GM23338 (cell line): ENCODE measurements around the gene KRTAP13-1. TPM values are rescaled to one million over a fixed set of nuclear protein-coding genes. Genes with fewer than 3 reads are reported as not detected.

Experiments used
- ATAC-seq: fragments of 200-7000 bp; cut with Tn5 transposase; 3 replicates; pipeline ENCODE4 v1.9.1; 2020
- DNase-seq: peaks from one replicate; pipeline ENCODE4 v3.0.0-alpha.2; 2015; ENCODE audit warnings: low spot score
- H2AFZ ChIP-seq: fragments of 200-600 bp; sonication (generic); 2 replicates; pipeline ENCODE4 v1.8.0; 2016; ENCODE audit warnings: antibody characterized with exemption, mild to moderate bottlenecking, moderate library complexity
- H3F3A ChIP-seq: fragments of 200-600 bp; sonication (generic); replicated peaks from 2 replicates; pipeline ENCODE4 v1.8.0; 2017; ENCODE audit warnings: antibody characterized with exemption, mixed run types, low read depth
- H3K27ac ChIP-seq: fragments of 200-600 bp; sonication (generic); 2 replicates; pipeline ENCODE4 v1.6.1; 2016; ENCODE audit warnings: low read depth
- H3K27me3 ChIP-seq: fragments of 200-600 bp; sonication (generic); 2 replicates; pipeline ENCODE4 v1.8.0; 2016; ENCODE audit warnings: mild to moderate bottlenecking, mixed run types, moderate library complexity; ENCODE audit not compliant: insufficient read depth
- H3K36me3 ChIP-seq: fragments of 200-600 bp; sonication (generic); 2 replicates; pipeline ENCODE4 v1.8.0; 2016; ENCODE audit warnings: mild to moderate bottlenecking; ENCODE audit not compliant: insufficient read depth
- H3K4me1 ChIP-seq: fragments of 200-600 bp; sonication (generic); 2 replicates; pipeline ENCODE4 v1.8.0; 2016; ENCODE audit warnings: mild to moderate bottlenecking, moderate library complexity; ENCODE audit not compliant: insufficient read depth
- H3K4me2 ChIP-seq: fragments of 200-600 bp; sonication (generic); 2 replicates; pipeline ENCODE4 v1.7.1; 2017; ENCODE audit warnings: mixed run types
- H3K4me3 ChIP-seq: fragments of 200-600 bp; sonication (generic); 2 replicates; pipeline ENCODE4 v1.6.1; 2016; ENCODE audit warnings: mixed run types
- H3K79me2 ChIP-seq: fragments of 200-600 bp; sonication (generic); replicated peaks from 2 replicates; pipeline ENCODE4 v1.8.0; 2017; ENCODE audit warnings: mild to moderate bottlenecking; ENCODE audit not compliant: insufficient read depth
- H3K9me2 ChIP-seq: fragments of 200-600 bp; sonication (generic); 2 replicates; pipeline ENCODE4 v1.8.0; 2017; ENCODE audit not compliant: insufficient read depth
- H4K20me1 ChIP-seq: fragments of 200-600 bp; sonication (generic); replicated peaks from 2 replicates; pipeline ENCODE4 v1.8.0; 2017; ENCODE audit warnings: mild to moderate bottlenecking; ENCODE audit not compliant: insufficient read depth
- H3K27ac Mint-ChIP-seq: 2 replicates; pipeline ENCODE4 v1.8.0; 2020; ENCODE audit warnings: inconsistent platforms, mild to moderate bottlenecking, moderate library complexity, mixed read lengths
- H3K27me3 Mint-ChIP-seq: 3 replicates; pipeline ENCODE4 v1.8.0; 2022; ENCODE audit warnings: low read depth, mild to moderate bottlenecking, moderate library complexity, mixed read lengths, inconsistent platforms; ENCODE audit not compliant: insufficient read depth, poor library complexity
- H3K36me3 Mint-ChIP-seq: 3 replicates; pipeline ENCODE4 v1.8.0; 2021; ENCODE audit warnings: low read depth, mild to moderate bottlenecking, inconsistent platforms, moderate library complexity, mixed read lengths
- H3K4me1 Mint-ChIP-seq: 3 replicates; pipeline ENCODE4 v1.8.0; 2020; ENCODE audit warnings: mild to moderate bottlenecking, inconsistent platforms, mixed read lengths
- H3K4me3 Mint-ChIP-seq: 3 replicates; pipeline ENCODE4 v1.8.0; 2021; ENCODE audit warnings: moderate library complexity, mild to moderate bottlenecking, inconsistent platforms, mixed read lengths
- H3K9me3 Mint-ChIP-seq: 3 replicates; pipeline ENCODE4 v1.8.0; 2020; ENCODE audit warnings: moderate library complexity, mild to moderate bottlenecking, inconsistent platforms, mixed read lengths
- CREB1 ChIP-seq: fragments of 250-450 bp; sonication (Bioruptor Pico); IDR thresholded peaks from 2 replicates; pipeline ENCODE4 v1.5.0; 2020; ENCODE audit warnings: low read depth, mild to moderate bottlenecking, moderate library complexity
- CTCF ChIP-seq, 2 experiments: fragments of 200-600 bp in 1 of 2; sonication (generic) in 1 of 2; conservative IDR thresholded peaks; 2 replicates each; pipeline versions ENCODE4 v1.5.1 to v1.6.1; 2016 to 2017; ENCODE audit warnings: antibody characterized with exemption in 2 of 2, low read depth in 2 of 2, mild to moderate bottlenecking in 2 of 2, moderate library complexity in 1 of 2
- ETS1 ChIP-seq: IDR thresholded peaks from 2 replicates; pipeline ENCODE4 v1.6.1; 2016; ENCODE audit warnings: antibody characterized with exemption
- EZH2 ChIP-seq: fragments of 200-600 bp; sonication (generic); IDR thresholded peaks from one replicate; pipeline ENCODE4 v1.8.0; 2017; ENCODE audit warnings: antibody characterized with exemption, mild to moderate bottlenecking, low read depth; ENCODE audit not compliant: unreplicated experiment
- EZH2phosphoT487 ChIP-seq: fragments of 200-600 bp; sonication (generic); IDR thresholded peaks from one replicate; pipeline ENCODE4 v1.8.1; 2018; ENCODE audit warnings: antibody characterized with exemption; ENCODE audit not compliant: unreplicated experiment
- JUNB ChIP-seq: IDR thresholded peaks from one replicate; pipeline ENCODE4 v1.6.1; 2016; ENCODE audit warnings: antibody characterized with exemption; ENCODE audit not compliant: unreplicated experiment
- NANOG ChIP-seq: IDR thresholded peaks from 2 replicates; pipeline ENCODE4 v1.6.1; 2016; ENCODE audit warnings: antibody characterized with exemption, borderline replicate concordance
- POLR2AphosphoS5 ChIP-seq: IDR thresholded peaks from 2 replicates; pipeline ENCODE4 v1.6.1; 2016; ENCODE audit warnings: antibody characterized with exemption, low read depth
- REST ChIP-seq: IDR thresholded peaks from one replicate; pipeline ENCODE4 v1.6.1; 2018; ENCODE audit warnings: antibody characterized with exemption; ENCODE audit not compliant: unreplicated experiment
- STAT1 ChIP-seq: IDR thresholded peaks from one replicate; pipeline ENCODE4 v1.6.1; 2016; ENCODE audit warnings: antibody characterized with exemption; ENCODE audit not compliant: unreplicated experiment
- ZNF114 ChIP-seq: fragments of 250-450 bp; sonication (Bioruptor Pico); IDR thresholded peaks from 2 replicates; pipeline ENCODE4 v1.5.0; 2020; ENCODE audit warnings: mild to moderate bottlenecking, moderate library complexity
- ZNF331 ChIP-seq: fragments of 250-450 bp; sonication (Bioruptor Pico); IDR thresholded peaks from 2 replicates; pipeline ENCODE4 v1.5.0; 2020; ENCODE audit warnings: low read depth, mild to moderate bottlenecking, moderate library complexity
- ZNF462 ChIP-seq: fragments of 250-450 bp; sonication (Bioruptor Pico); IDR thresholded peaks from 2 replicates; pipeline ENCODE4 v1.5.0; 2020; ENCODE audit warnings: mild to moderate bottlenecking, moderate library complexity
- polyA plus RNA-seq: library from polyadenylated mRNA; unstranded; fragments of >200 nt; fragmentation: Nextera tagmentation; extraction: Ambion mirVana; gene quantifications from 2 replicates; pipeline ENCODE4 v1.2.1, GENCODE V29; 2016
- total RNA-seq: library from RNA; depleted of rRNA; stranded (reverse); fragments of >200 nt; shearing (Covaris generic); gene quantifications from 2 replicates; pipeline ENCODE4 v1.2.3, GENCODE V29; 2014

Gene KRTAP13-1
- total and polyA plus RNA-seq, 2 experiments from 2014 or later = not detected

- no peak overlapping the region for H3K27ac ChIP-seq
- Mint-ChIP-seq H3K36me3 (no peaks in the 10 kb centered on the region), H3K27me3 (peaks cover 2% of the 10 kb centered on the region), H3K9me3 (peaks cover 9% of the 10 kb centered on the region; the same call in 2 of the 3 replicates), H3K27ac (no peak overlapping the region), H3K4me1 (no peaks in the 10 kb centered on the region), H3K4me3 (no peak overlapping the region)
- no peak overlapping the region for H3K4me3 ChIP-seq
- H3K79me2 ChIP-seq = no peaks in the 10 kb centered on the region
- ATAC-seq = no peak
- no peaks in the 10 kb centered on the region for H3F3A ChIP-seq
- H3K4me2 ChIP-seq = no peak overlapping the region
- no peak for DNase-seq
- no peaks in the 10 kb centered on the region for H4K20me1 ChIP-seq
- no peaks in the 10 kb centered on the region for H3K27me3 ChIP-seq
- no peaks in the 10 kb centered on the region for H3K4me1 ChIP-seq
- no peaks in the 10 kb centered on the region for H3K9me2 ChIP-seq
- no peak overlapping the region for H2AFZ ChIP-seq
- H3K36me3 ChIP-seq = no peaks in the 10 kb centered on the region
- no peak for TF ChIP-seq ZNF462 (CRISPR knock-in tag)
- no peak for TF ChIP-seq EZH2phosphoT487
- TF ChIP-seq STAT1 = no peak
- TF ChIP-seq ZNF114 (CRISPR knock-in tag) = no peak
- TF ChIP-seq ZNF331 (CRISPR knock-in tag) = no peak
- no peak for TF ChIP-seq CTCF (conservative IDR thresholded peaks at IDR 0.05; ENCODE audit: low read depth in 2 of 2)
- no peak for TF ChIP-seq NANOG
- TF ChIP-seq REST = no peak
- no peak for TF ChIP-seq ETS1
- no peak for TF ChIP-seq EZH2
- TF ChIP-seq CREB1 (CRISPR knock-in tag) = no peak
- no peak for TF ChIP-seq POLR2AphosphoS5
- TF ChIP-seq JUNB = no peak
Observed at GRCh38 chr21:30391492-30392025, 4.3 kb upstream of the KRTAP13-1 start.
